K562 (cell line): ENCODE data around the gene INPP5E. TPM values are rescaled to one million over a fixed set of nuclear protein-coding genes. Genes with fewer than 3 reads are reported as not detected.
A peak's percentile ranks its signal among the peaks of the same experiment; 100 is the strongest.

ENCODE experiments used
- ATAC-seq: fragments of 200-7000 bp; cut with Tn5 transposase; 3 replicates; pipeline ENCODE4 v1.9.1; 2020; ENCODE audit warnings: moderate library complexity
- BruUV-seq: library from RNA; stranded (reverse); fragments of 400-500 nt; replicated peaks from 2 replicates; lab custom pipeline; 2021; lab: Mats Ljungman, UMichigan
- CTCF ChIA-PET: fragments of 300-600 bp; formaldehyde crosslinking; extraction: SDS; loops from one replicate; lab custom pipeline; 2021; ENCODE audit warnings: low intra/inter-chr PET ratio; lab: Yijun Ruan, JAX
- POLR2A ChIA-PET: fragments of 300-600, 350-650 bp; sonication (Branson Sonifier 250); formaldehyde crosslinking; extraction: SDS; loops from one replicate; lab custom pipeline; 2021; ENCODE audit warnings: antibody characterized with exemption, inconsistent platforms; lab: Yijun Ruan, JAX
- DNase-seq, 4 experiments: peaks; one replicate each; pipeline versions ENCODE4 v3.0.0 to v3.0.0-alpha.2; 2011 to 2018; ENCODE audit warnings: low spot score in 3 of 4, mixed read lengths in 3 of 4; ENCODE audit errors: extremely low read depth in 1 of 4
- FAIRE-seq: peaks from 2 replicates; lab custom pipeline; 2011; peaks lifted over from hg19 to GRCh38; lab: Jason Lieb, UNC
- H2AFZ ChIP-seq: 2 replicates; pipeline ENCODE4 v1.6.0; 2011; ENCODE audit warnings: low read depth, low read length, control low read depth, inconsistent platforms
- H3K27ac ChIP-seq: fragments of 200-600 bp; 3 replicates; pipeline ENCODE4 v1.8.0; 2011; ENCODE audit warnings: low read depth, mild to moderate bottlenecking, control low read depth, inconsistent platforms, low read length, moderate library complexity, mixed read lengths; ENCODE audit errors: extremely low read depth
- H3K27me3 ChIP-seq, 2 experiments: fragments of 300-600 bp in 1 of 2; 2 replicates in 1 of 2; 3 replicates in 1 of 2; pipeline versions ENCODE4 v1.6.0 to v1.8.0; 2011; ENCODE audit warnings: inconsistent platforms in 2 of 2, low read length in 2 of 2, mild to moderate bottlenecking in 1 of 2, mixed read lengths in 1 of 2, moderate library complexity in 1 of 2; ENCODE audit not compliant: control insufficient read depth in 2 of 2, insufficient read depth in 2 of 2
- H3K36me3 ChIP-seq: fragments of 300-600 bp; 3 replicates; pipeline ENCODE4 v1.8.0; 2011; ENCODE audit warnings: mild to moderate bottlenecking, low read length, inconsistent platforms; ENCODE audit not compliant: control insufficient read depth, insufficient read depth
- H3K4me1 ChIP-seq, 2 experiments: fragments of 200-600 bp in 1 of 2; replicated peaks in 1 of 2; 2 replicates in 1 of 2; 3 replicates in 1 of 2; pipeline versions ENCODE4 v1.5.1 to v1.8.0; 2011; ENCODE audit warnings: inconsistent platforms in 2 of 2, low read length in 2 of 2, mild to moderate bottlenecking in 1 of 2, mixed read lengths in 1 of 2, moderate library complexity in 1 of 2; ENCODE audit not compliant: control insufficient read depth in 2 of 2, insufficient read depth in 2 of 2
- H3K4me2 ChIP-seq: 2 replicates; pipeline ENCODE4 v1.6.1; 2011; ENCODE audit warnings: low read length, control low read depth, inconsistent platforms, mixed read lengths; ENCODE audit not compliant: insufficient read depth
- H3K4me3 ChIP-seq: fragments of 200-600 bp; sonication (generic), shearing (Covaris generic); 2 replicates; pipeline ENCODE4 v1.5.1; 2016; ENCODE audit warnings: control low read depth, inconsistent platforms
- H3K79me2 ChIP-seq: fragments of 200-600 bp; 3 replicates; pipeline ENCODE4 v1.8.0; 2011; ENCODE audit warnings: low read length, inconsistent platforms; ENCODE audit not compliant: control insufficient read depth, insufficient read depth
- H3K9ac ChIP-seq, 2 experiments: 2 replicates each; pipeline versions ENCODE4 v1.6.0 to v1.6.1; 2011; ENCODE audit warnings: low read depth in 2 of 2, low read length in 2 of 2, control low read depth in 1 of 2, inconsistent platforms in 1 of 2, mild to moderate bottlenecking in 1 of 2, mixed read lengths in 1 of 2; ENCODE audit not compliant: insufficient read depth in 1 of 2
- H3K9me1 ChIP-seq: one replicate; pipeline ENCODE4 v1.6.0; 2011; ENCODE audit warnings: inconsistent platforms, mild to moderate bottlenecking, low read length, moderate library complexity; ENCODE audit not compliant: control insufficient read depth, insufficient read depth
- H3K9me3 ChIP-seq: replicated peaks from 2 replicates; pipeline ENCODE4 v1.5.1; 2011; ENCODE audit warnings: low read depth, low read length, inconsistent platforms; ENCODE audit not compliant: control insufficient read depth, insufficient read depth
- H4K20me1 ChIP-seq: replicated peaks from 2 replicates; pipeline ENCODE4 v1.6.1; 2011; ENCODE audit warnings: low read length, inconsistent platforms, mixed read lengths; ENCODE audit not compliant: control insufficient read depth, insufficient read depth
- CEBPG ChIP-seq, 3 experiments: fragments of 200-800 bp in 1 of 3; sonication (Bioruptor generic) in 1 of 3; sonication (generic) in 1 of 3; formaldehyde crosslinking in 1 of 3; IDR thresholded peaks in 2 of 3; conservative IDR thresholded peaks in 1 of 3; 2 replicates each; pipeline versions ENCODE4 v1.6.1 to v1.8.0; 2016 to 2022; ENCODE audit warnings: missing compliant biosample characterization in 2 of 3, missing genetic modification characterization in 2 of 3, mild to moderate bottlenecking in 1 of 3, missing genetic modification reagents in 1 of 3
- DACH1 ChIP-seq: fragments of 450-650 bp; IDR thresholded peaks from 2 replicates; pipeline ENCODE4 v1.6.1; 2018; ENCODE audit not compliant: partially characterized antibody
- JUN ChIP-seq, 2 experiments: sonication (generic) in 1 of 2; formaldehyde crosslinking in 1 of 2; IDR thresholded peaks; 2 replicates each; pipeline versions ENCODE4 v1.6.1 to v1.8.0; 2012 to 2022; ENCODE audit warnings: borderline replicate concordance in 2 of 2, mild to moderate bottlenecking in 2 of 2, improper control_type of control experiment in 1 of 2, low read depth in 1 of 2, low read length in 1 of 2, missing genetic modification reagents in 1 of 2
- RBBP5 ChIP-seq: fragments of 200-600 bp; sonication (generic); IDR thresholded peaks from 2 replicates; pipeline ENCODE4 v1.6.1; 2012; ENCODE audit warnings: borderline replicate concordance, mild to moderate bottlenecking, low read length, control low read depth, inconsistent platforms; ENCODE audit not compliant: insufficient read depth, poor library complexity, severe bottlenecking
- RBM14 ChIP-seq: fragments of 200-400 bp; formaldehyde crosslinking; IDR thresholded peaks from 2 replicates; pipeline ENCODE4 v1.6.1; 2018; ENCODE audit warnings: low read depth, mild to moderate bottlenecking, low read length, moderate library complexity, borderline replicate concordance; ENCODE audit not compliant: insufficient read depth
- SAP30 ChIP-seq: fragments of 200-600 bp; sonication (generic); IDR thresholded peaks from 2 replicates; pipeline ENCODE4 v1.6.1; 2012; ENCODE audit warnings: borderline replicate concordance, low read depth, mild to moderate bottlenecking, moderate library complexity, low read length, control low read depth, inconsistent platforms; ENCODE audit not compliant: insufficient read depth, poor library complexity, severe bottlenecking
- ZFX ChIP-seq: sonication (generic); formaldehyde crosslinking; IDR thresholded peaks from 2 replicates; pipeline ENCODE4 v1.8.0; 2022; ENCODE audit warnings: mild to moderate bottlenecking, missing genetic modification reagents, moderate library complexity
- ZNF124 ChIP-seq: sonication (generic); formaldehyde crosslinking; IDR thresholded peaks from 2 replicates; pipeline ENCODE4 v1.8.1; 2022; ENCODE audit warnings: missing genetic modification reagents
- ZNF77 ChIP-seq: fragments of 250-450 bp; sonication (Bioruptor Pico); IDR thresholded peaks from 2 replicates; pipeline ENCODE4 v1.5.0; 2020
- WGBS: fragments of 100-300 bp; shearing (Covaris generic); methylation state at CpG from one replicate; pipeline ENCODE4 v1.1.6; 2016; ENCODE audit warnings: low coverage, mixed read lengths; ENCODE audit not compliant: insufficient coverage; ENCODE audit errors: missing lambda C conversion rate; 5-methylcytosine and 5-hydroxymethylcytosine counted together
- in situ Hi-C: fragments of 300-500 bp; cut with MboI; formaldehyde crosslinking; loops from 4 replicates; pipeline ENCODE4 v1.15.0; 2018; ENCODE audit warnings: inconsistent platforms, mixed read lengths
- intact Hi-C: fragments of 100-400 bp; cut with micrococcal nuclease; formaldehyde crosslinking; loops from 2 replicates; pipeline ENCODE4 v1.14.2; 2022
- polyA plus RNA-seq, 8 experiments: library from polyadenylated mRNA; depleted of rRNA in 4 of 8; stranded (reverse) in 5 of 8; unstranded in 3 of 8; fragments of >200 nt; fragmentation: Nextera tagmentation in 2 of 8; fragmentation: Illumina TruSeq in 1 of 8; extraction: Ambion mirVana in 2 of 8; extraction: Trizol in 1 of 8; gene quantifications; 2 replicates each; pipeline versions ENCODE4 v1.2.1 to v1.2.3, GENCODE V29; 2011 to 2014; ENCODE audit warnings: inconsistent platforms in 1 of 8, missing spikeins in 1 of 8
- total RNA-seq, 7 experiments: library from RNA; depleted of rRNA in 6 of 7; stranded (reverse); fragments of >200 nt in 6 of 7; fragmentation: Illumina TruSeq in 2 of 7; extraction: Trizol in 2 of 7; gene quantifications; 2 replicates each; pipeline versions ENCODE4 v1.2.1 to v1.2.3, GENCODE V29; 2011 to 2021; ENCODE audit warnings: low replicate concordance in 1 of 7
- TF ChIP-seq, protein P1 (sequence below): fragments of 250-450 bp; sonication (Bioruptor Pico); IDR thresholded peaks from 2 replicates; pipeline ENCODE4 v1.5.0; 2021; ENCODE audit warnings: mild to moderate bottlenecking, moderate library complexity
- TF ChIP-seq, protein P2 (sequence below): sonication (generic); formaldehyde crosslinking; IDR thresholded peaks from 2 replicates; pipeline ENCODE4 v1.8.0; 2022; ENCODE audit warnings: missing genetic modification reagents, mild to moderate bottlenecking, borderline replicate concordance

Gene INPP5E
- total and polyA plus RNA-seq, 9 of the 15 experiments (the other 6 are each of a cell fraction or from before 2014, with no cell fraction given) = 0.38 to 17.4 (median 4.9) TPM

GRCh38 chr9:136484153-136485048 lies 44.8 kb upstream of the INPP5E start:
- Histone ChIP-seq H3K9me3 (no peaks in the 10 kb centered on the region), H3K27ac (peak overlapping the region; percentile 100), H3K4me2 (peak overlapping the region; percentile 94), H2AFZ (peak overlapping the region; percentile 100), H3K9ac (peak overlapping the region; percentile 88 to 98; a peak in 3 of 4 replicates), H4K20me1 (peaks cover 28% of the 10 kb centered on the region), H3K79me2 (peaks cover 33% of the 10 kb centered on the region), H3K36me3 (peaks cover 13% of the 10 kb centered on the region; the same call in 2 of the 3 replicates), H3K9me1 (no peaks in the 10 kb centered on the region), H3K4me3 (peak overlapping the region; percentile 63), H3K4me1 (peaks cover 19 to 38% of the 10 kb centered on the region in 2 experiments), H3K27me3 (peaks cover 0 to 18% of the 10 kb centered on the region in 2 experiments; a peak in 3 of 5 replicates)
- ChIA-PET CTCF (interaction anchor here (1.6 to 7.1 kb wide), 4 partner anchors 140 to 209 kb away, joined by 4 to 154 read pairs (median 11); no protein-coding TSS in a partner anchor), POLR2A (interaction anchor here (0.5 to 2.4 kb wide), 11 partner anchors 10 to 358 kb away, joined by 3 to 9 read pairs (median 3); partner anchors contain the start of gene AJM1)
- no peak for DNase-seq
- in situ Hi-C loops (no loop called here), intact Hi-C loops (loop anchor here (1.0 to 5.0 kb wide), 2 partner anchors 147 to 208 kb away; no protein-coding TSS in a partner anchor)
- ATAC-seq = no peak
- WGBS = 31% methylated on average over 48 of the region's 59 CpGs
- BruUV-seq = no TSS peak
- FAIRE-seq = no peak
- TF ChIP-seq JUN (IDR thresholded peaks at IDR 0.05; ENCODE audit: borderline replicate concordance, low read depth, low read length) = no peak
- TF ChIP-seq JUN (CRISPR knock-in tag; IDR thresholded peaks at IDR 0.05; ENCODE audit: borderline replicate concordance) = no peak
- 0 out of 2 replicates have a peak, but pooled peaks have one; percentile 9 for TF ChIP-seq ZNF124
- no peak for TF ChIP-seq ZNF77 (CRISPR knock-in tag)
- no peak for TF ChIP-seq DACH1
- TF ChIP-seq, protein P1, sequence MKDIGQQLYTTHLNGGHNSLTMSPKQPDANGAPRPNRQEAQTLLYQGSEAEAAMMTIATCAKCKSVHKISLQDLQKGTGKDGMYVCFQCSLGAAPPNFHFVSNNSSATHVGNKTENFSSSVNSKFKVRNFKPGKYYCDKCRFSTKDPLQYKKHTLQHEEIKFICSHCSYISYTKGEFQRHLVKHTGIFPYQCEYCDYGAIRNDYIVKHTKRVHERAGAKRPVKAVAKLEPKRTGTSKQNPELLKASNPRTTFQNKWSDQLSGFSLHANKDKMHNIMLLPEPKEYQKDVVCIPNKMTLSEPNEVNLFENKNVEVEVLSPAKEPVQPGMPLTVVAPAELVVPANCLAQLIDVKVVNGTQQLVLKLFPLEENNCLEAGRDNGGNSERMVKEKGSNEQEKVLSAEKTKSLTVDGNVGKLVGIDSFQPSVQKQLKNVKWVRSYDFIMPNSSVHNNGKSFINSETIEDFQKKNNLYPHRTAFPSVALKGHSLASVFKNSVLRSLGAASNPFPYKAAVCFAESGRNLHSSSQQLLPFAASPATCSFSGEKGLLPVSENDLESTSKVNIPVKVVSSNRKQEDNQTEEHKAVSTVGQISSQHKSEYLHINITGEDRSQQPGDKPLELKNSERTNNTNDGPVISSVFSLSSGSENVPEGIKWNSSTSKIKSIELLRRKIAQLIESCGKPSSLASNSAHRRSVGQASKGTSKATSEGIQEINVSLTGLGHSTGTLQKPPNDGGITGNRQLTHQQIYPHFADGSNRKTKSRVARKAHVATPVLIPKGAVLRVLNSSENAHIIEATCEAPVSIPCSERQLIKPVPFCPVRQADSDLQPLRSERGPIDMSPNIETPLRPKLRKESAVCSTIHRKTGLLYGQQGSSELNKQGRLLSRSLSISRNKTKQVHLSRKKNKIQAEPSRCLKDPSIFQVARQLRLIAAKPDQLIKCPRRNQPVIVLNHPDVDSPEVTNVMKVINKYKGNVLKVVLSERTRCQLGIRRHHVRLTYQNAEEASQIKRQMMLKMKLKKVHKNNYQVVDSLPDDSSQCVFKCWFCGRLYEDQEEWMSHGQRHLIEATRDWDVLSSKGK (CRISPR knock-in tag) = no peak
- TF ChIP-seq, protein P2, sequence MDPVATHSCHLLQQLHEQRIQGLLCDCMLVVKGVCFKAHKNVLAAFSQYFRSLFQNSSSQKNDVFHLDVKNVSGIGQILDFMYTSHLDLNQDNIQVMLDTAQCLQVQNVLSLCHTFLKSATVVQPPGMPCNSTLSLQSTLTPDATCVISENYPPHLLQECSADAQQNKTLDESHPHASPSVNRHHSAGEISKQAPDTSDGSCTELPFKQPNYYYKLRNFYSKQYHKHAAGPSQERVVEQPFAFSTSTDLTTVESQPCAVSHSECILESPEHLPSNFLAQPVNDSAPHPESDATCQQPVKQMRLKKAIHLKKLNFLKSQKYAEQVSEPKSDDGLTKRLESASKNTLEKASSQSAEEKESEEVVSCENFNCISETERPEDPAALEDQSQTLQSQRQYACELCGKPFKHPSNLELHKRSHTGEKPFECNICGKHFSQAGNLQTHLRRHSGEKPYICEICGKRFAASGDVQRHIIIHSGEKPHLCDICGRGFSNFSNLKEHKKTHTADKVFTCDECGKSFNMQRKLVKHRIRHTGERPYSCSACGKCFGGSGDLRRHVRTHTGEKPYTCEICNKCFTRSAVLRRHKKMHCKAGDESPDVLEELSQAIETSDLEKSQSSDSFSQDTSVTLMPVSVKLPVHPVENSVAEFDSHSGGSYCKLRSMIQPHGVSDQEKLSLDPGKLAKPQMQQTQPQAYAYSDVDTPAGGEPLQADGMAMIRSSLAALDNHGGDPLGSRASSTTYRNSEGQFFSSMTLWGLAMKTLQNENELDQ (CRISPR knock-in tag) = no peak
- TF ChIP-seq SAP30 = peak; percentile 12
- no peak for TF ChIP-seq RBM14
- peak; percentile 27; the same call in 1 of the 2 replicates for TF ChIP-seq CEBPG (CRISPR knock-in tag; IDR thresholded peaks at IDR 0.05)
- no peak for TF ChIP-seq CEBPG (tag; conservative IDR thresholded peaks at IDR 0.05 in 1 of 2, IDR thresholded peaks at IDR 0.05 in 1 of 2)
- TF ChIP-seq ZFX = 0 out of 2 replicates have a peak, but pooled peaks have one; percentile 24
- peak; percentile 7 for TF ChIP-seq RBBP5
